Transverse colon (tissue), 4 donors: ENCODE results near the gene GEMIN2. TPM values are rescaled to one million over a fixed set of nuclear protein-coding genes. Genes with fewer than 3 reads are reported as not detected.

Experiments used
- DNase-seq: peaks from one replicate; pipeline ENCODE4 v3.0.0-alpha.2; 2019
- H3K27ac ChIP-seq, 4 donors: fragments of 200-600 bp; sonication (generic); 2 replicates each; pipeline ENCODE4 v1.5.1; 2016 to 2018; ENCODE audit warnings: inconsistent platforms in 4 of 4
- H3K27me3 ChIP-seq: fragments of 200-600 bp; sonication (generic); 2 replicates; pipeline ENCODE4 v1.5.1; 2017; ENCODE audit warnings: inconsistent platforms
- H3K36me3 ChIP-seq, 4 donors: fragments of 200-600 bp; sonication (generic); 2 replicates each; pipeline ENCODE4 v1.5.1; 2017 to 2019; ENCODE audit warnings: inconsistent platforms in 4 of 4
- H3K4me1 ChIP-seq, 4 donors: fragments of 200-600 bp; sonication (generic); 2 replicates each; pipeline ENCODE4 v1.5.1; 2017 to 2020; ENCODE audit warnings: inconsistent platforms in 4 of 4
- H3K4me3 ChIP-seq, 4 donors: fragments of 200-600 bp; sonication (generic); 1 replicate in 1 of 4; 2 replicates in 3 of 4; pipeline versions ENCODE4 v1.5.1 to v1.6.1; 2017 to 2019; ENCODE audit warnings: inconsistent platforms in 4 of 4
- H3K9me3 ChIP-seq, 2 donors: fragments of 200-600 bp; sonication (generic); 2 replicates each; pipeline ENCODE4 v1.5.1; 2017 to 2019; ENCODE audit warnings: inconsistent platforms in 2 of 2
- EP300 ChIP-seq: sonication (generic); formaldehyde crosslinking; IDR thresholded peaks from one replicate; pipeline ENCODE4 v1.6.1; 2017; ENCODE audit warnings: antibody characterized with exemption, low read depth
- POLR2A ChIP-seq: fragments of 450-650 bp; IDR thresholded peaks from one replicate; pipeline ENCODE4 v1.6.1; 2016; ENCODE audit warnings: antibody characterized with exemption, mild to moderate bottlenecking, moderate library complexity
- POLR2AphosphoS5 ChIP-seq, 3 donors: sonication (generic); formaldehyde crosslinking; IDR thresholded peaks; one replicate each; pipeline ENCODE4 v1.6.1; 2016; ENCODE audit warnings: antibody characterized with exemption in 3 of 3
- WGBS, 2 donors: methylation state at CpG; one replicate each; pipeline ENCODE4 v1.1.5; 2018; ENCODE audit warnings: low coverage in 1 of 2; 5-methylcytosine and 5-hydroxymethylcytosine counted together
- in situ Hi-C, 4 donors: fragments of 200-750 bp; cut with MboI; loops; one replicate each; pipeline versions ENCODE4 v1.15.0 to v1.15.1; 2017; ENCODE audit warnings: low sequenced_read_pairs in 3 of 4, low pct_ligation_motif_present in 1 of 4, low pct_unique_long_range_greater_than_20kb in 1 of 4
- intact Hi-C: fragments of 100-400 bp; cut with DNase I; formaldehyde crosslinking; loops from one replicate; pipeline ENCODE4 v1.15.1; 2023; ENCODE audit warnings: low total_unique reads
- total RNA-seq, 4 donors: library from RNA; depleted of rRNA; stranded (reverse); fragments of >200 nt; gene quantifications; one replicate each; pipeline ENCODE4 v1.1.0, GENCODE V29; 2016
- TF ChIP-seq, protein P1 (sequence below), 5 experiments: fragments of 200-600 bp in 3 of 5; fragments of 450-650 bp in 2 of 5; sonication (generic) in 3 of 5; IDR thresholded peaks; 1 replicate in 2 of 5; 2 replicates in 3 of 5; pipeline ENCODE4 v1.5.1; 2016 to 2017; ENCODE audit warnings: antibody characterized with exemption in 5 of 5, inconsistent platforms in 3 of 5, mild to moderate bottlenecking in 2 of 5, moderate library complexity in 1 of 5

The GEMIN2 gene
- total RNA-seq, 4 donors from 2014 or later = 11.5 to 75.0 (median 20.0) TPM; not detected in 1

DNA sequence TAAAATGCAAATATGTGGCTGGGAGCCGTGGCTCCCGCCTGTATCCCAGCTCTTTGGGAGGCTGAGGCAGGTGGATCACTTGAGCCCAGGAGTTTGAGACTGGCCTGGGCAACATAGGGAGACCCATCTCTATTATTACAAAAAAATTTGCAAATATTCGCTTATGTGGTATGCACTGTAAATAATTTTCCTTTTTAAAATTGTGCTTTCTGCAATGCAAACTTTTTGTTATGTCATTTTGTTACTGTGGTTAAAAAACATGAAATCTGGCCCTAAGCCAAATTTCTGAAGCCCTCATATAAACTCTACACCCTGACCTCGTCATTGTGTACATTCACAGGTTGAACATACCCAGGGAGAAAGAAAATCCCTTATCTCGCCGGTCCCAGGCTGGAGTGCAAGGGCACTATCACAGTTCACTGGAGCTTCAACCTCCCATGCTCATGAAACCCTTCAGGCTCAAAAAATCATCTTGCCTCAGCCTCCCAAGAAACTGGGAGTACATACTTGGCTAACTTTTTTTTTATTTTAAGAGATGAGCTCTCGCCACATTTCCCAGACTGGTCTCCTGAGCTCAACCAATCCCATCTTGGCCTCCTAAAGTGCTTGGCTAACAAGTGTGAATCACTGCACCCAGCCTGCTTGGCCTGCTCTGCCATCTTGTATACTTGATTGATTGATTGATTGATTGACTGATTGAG, 31.3 kb downstream of the GEMIN2 start:
- in situ Hi-C loops (no loop called here), intact Hi-C loops (no loop called here)
- no peak for DNase-seq
- TF ChIP-seq POLR2AphosphoS5 (IDR thresholded peaks at IDR 0.05) (no peak), POLR2A (no peak), EP300 (no peak)
- TF ChIP-seq, protein P1, sequence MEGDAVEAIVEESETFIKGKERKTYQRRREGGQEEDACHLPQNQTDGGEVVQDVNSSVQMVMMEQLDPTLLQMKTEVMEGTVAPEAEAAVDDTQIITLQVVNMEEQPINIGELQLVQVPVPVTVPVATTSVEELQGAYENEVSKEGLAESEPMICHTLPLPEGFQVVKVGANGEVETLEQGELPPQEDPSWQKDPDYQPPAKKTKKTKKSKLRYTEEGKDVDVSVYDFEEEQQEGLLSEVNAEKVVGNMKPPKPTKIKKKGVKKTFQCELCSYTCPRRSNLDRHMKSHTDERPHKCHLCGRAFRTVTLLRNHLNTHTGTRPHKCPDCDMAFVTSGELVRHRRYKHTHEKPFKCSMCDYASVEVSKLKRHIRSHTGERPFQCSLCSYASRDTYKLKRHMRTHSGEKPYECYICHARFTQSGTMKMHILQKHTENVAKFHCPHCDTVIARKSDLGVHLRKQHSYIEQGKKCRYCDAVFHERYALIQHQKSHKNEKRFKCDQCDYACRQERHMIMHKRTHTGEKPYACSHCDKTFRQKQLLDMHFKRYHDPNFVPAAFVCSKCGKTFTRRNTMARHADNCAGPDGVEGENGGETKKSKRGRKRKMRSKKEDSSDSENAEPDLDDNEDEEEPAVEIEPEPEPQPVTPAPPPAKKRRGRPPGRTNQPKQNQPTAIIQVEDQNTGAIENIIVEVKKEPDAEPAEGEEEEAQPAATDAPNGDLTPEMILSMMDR (IDR thresholded peaks at IDR 0.05) = no peak
- H3K4me1 ChIP-seq = no peaks in the 10 kb centered on the region
- 76 to 80% methylated on average over 4 to 7 of the region's 7 CpGs for WGBS, 2 donors
- no peaks in the 10 kb centered on the region for H3K27me3 ChIP-seq
- no peak overlapping the region for H3K4me3 ChIP-seq
- H3K36me3 ChIP-seq = peaks cover 0 to 20% (median 3%) of the 10 kb centered on the region in 4 donors
- H3K9me3 ChIP-seq = no peaks in the 10 kb centered on the region
- H3K27ac ChIP-seq = no peak overlapping the region

DNA sequence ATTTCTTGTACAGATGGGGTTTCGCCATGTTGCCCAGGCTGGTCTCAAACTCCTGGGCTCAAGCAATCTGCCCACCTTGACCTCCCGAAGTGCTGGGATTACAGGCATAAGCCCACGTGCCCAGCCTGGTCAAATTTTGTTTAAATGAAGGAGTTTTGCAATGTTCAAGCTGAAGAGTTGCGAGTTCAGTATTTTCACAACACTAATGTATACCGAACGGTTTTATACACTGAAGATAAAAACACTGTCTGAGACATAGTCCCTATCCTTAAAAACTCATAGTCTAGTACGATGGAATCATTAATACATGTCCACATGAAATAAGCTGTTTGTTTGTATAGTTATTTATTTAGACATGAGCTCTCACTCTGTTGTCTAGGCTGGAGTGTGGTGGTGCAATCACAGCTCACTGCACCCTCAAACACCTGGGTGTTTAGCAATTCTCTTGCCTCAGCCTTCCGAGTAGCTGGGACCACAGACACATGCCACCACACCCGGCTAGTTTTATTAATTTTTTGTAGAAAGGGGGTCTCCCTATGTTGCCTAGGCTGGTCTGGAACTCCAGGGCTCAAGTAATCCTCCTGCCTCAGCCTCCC, 40.6 kb downstream of the GEMIN2 start:
- Histone ChIP-seq H3K27me3 (no peaks in the 10 kb centered on the region), H3K4me1 (no peaks in the 10 kb centered on the region), H3K36me3 (peaks cover 0 to 64% (median 24%) of the 10 kb centered on the region in 4 donors), H3K9me3 (no peaks in the 10 kb centered on the region), H3K4me3 (no peak overlapping the region), H3K27ac (no peak overlapping the region)
- DNase-seq = no peak
- in situ Hi-C loops = no loop called here
- WGBS, 2 donors = 90 to 91% methylated on average over 5 to 9 of the region's 9 CpGs
- no peak for TF ChIP-seq EP300
- no peak for TF ChIP-seq POLR2A
- no peak for TF ChIP-seq POLR2AphosphoS5 (IDR thresholded peaks at IDR 0.05)
- TF ChIP-seq, protein P1 (IDR thresholded peaks at IDR 0.05) = no peak
- intact Hi-C loops = no loop called here

DNA sequence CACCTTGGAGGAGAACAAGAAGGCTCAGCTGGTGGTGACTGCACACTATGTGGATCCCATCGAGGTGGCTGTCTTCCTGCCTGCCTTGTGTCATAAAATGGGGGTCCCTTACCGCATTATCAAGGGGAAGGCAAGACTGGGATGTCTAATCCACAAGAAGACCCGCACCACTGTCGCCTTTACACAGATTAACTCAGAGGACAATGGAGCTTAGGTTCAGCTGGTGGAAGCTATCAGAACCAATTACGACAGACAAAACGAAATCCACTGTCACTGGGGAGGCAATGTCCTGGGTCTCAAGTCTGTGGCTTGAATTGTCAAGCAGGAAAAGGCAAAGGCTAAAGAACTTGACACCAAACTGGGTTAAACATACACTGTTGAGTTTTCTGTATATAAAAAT, 43.4 kb downstream of the GEMIN2 start:
- no peaks in the 10 kb centered on the region for H3K9me3 ChIP-seq
- intact Hi-C loops = no loop called here
- no peaks in the 10 kb centered on the region for H3K27me3 ChIP-seq
- no peak overlapping the region for H3K27ac ChIP-seq
- TF ChIP-seq EP300 (no peak), POLR2AphosphoS5 (IDR thresholded peaks at IDR 0.05) (no peak), POLR2A (no peak)
- TF ChIP-seq, protein P1 (IDR thresholded peaks at IDR 0.05) = no peak
- no peaks in the 10 kb centered on the region for H3K4me1 ChIP-seq
- 92 to 100% methylated on average over 1 to 6 of the region's 6 CpGs for WGBS, 2 donors
- no peak overlapping the region for H3K4me3 ChIP-seq
- no peak for DNase-seq
- peaks cover 0 to 49% (median 18%) of the 10 kb centered on the region in 4 donors for H3K36me3 ChIP-seq
- in situ Hi-C loops = no loop called here

DNA sequence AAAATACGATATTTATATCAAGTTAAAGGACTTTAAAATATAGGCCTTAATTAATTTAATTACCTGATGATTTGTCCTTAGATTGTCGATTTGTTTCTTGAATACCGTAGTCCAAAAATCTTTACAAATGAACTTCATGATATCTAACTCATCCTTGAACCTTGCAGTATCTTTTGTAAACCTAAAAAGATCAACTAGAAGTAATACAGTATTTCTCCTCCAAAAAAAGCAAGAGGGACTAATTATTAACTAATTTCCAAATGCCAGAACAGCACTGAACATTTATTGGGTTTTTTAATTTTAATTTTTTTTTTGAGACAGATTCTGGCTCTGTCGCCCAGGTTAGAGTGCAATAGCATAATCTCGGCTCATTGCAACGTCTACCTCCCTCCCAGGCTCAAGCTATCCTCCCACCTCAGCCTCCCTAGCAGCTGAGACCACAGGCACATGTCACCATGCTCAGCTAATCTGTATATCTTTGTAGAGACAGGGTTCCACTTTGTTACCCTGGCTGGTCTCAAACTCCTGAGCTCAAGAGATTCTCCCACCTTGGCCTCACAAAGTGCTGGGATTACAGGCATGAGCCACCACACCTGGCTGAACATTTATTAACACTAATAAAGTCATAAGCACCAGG, 44.2 kb downstream of the GEMIN2 start:
- no peaks in the 10 kb centered on the region for H3K9me3 ChIP-seq
- H3K27me3 ChIP-seq = no peaks in the 10 kb centered on the region
- H3K27ac ChIP-seq = no peak overlapping the region
- intact Hi-C loops = no loop called here
- WGBS, 2 donors = 90 to 96% methylated on average over 6 of the region's 6 CpGs
- TF ChIP-seq EP300 (no peak), POLR2A (no peak), POLR2AphosphoS5 (IDR thresholded peaks at IDR 0.05) (no peak)
- TF ChIP-seq, protein P1 (IDR thresholded peaks at IDR 0.05) = no peak
- no peaks in the 10 kb centered on the region for H3K4me1 ChIP-seq
- H3K4me3 ChIP-seq = no peak overlapping the region
- no peak for DNase-seq
- in situ Hi-C loops = no loop called here
- peaks cover 0 to 42% (median 14%) of the 10 kb centered on the region in 4 donors for H3K36me3 ChIP-seq
